NCI-H2171 (cell line): ENCODE data around the gene LPP.

Experiments used
- DNase-seq: peaks from one replicate; lab custom pipeline; 2025; lab: John Stamatoyannopoulos, UW

Gene LPP

GRCh38 chr3:188220097-188220788, 66.3 kb downstream of the LPP start:
- DNase-seq, result no peak

GRCh38 chr3:188220988-188221818, 67.2 kb downstream of the LPP start:
- DNase-seq, result no peak

- no peak for DNase-seq
Observed at GRCh38 chr3:188223936-188224335, 70.0 kb downstream of the LPP start.

GRCh38 chr3:188227442-188227841, 73.5 kb downstream of the LPP start:
- DNase-seq, result no peak

GRCh38 chr3:188229177-188229576, 75.2 kb downstream of the LPP start:
- DNase-seq, result no peak

DNA sequence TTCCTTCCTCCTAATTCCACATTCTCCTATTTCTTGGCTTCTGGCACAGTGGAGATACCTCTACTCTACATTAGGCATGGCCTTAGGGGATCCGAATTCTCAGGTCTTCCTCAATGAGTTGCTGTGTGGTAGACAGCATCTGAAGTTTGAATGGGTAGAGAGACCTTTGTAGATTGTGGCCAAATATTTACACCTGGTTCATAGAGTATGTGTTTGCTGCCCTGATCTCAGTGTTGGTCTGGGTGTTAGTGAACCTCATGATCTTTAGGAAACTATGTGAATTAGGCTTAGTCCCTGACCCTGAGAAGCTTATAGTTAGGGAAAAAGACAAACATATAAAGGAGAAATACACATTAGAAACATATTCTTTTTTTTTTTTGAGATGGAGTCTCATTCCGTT, 75.8 kb downstream of the LPP start:
- DNase-seq, result no peak

DNA sequence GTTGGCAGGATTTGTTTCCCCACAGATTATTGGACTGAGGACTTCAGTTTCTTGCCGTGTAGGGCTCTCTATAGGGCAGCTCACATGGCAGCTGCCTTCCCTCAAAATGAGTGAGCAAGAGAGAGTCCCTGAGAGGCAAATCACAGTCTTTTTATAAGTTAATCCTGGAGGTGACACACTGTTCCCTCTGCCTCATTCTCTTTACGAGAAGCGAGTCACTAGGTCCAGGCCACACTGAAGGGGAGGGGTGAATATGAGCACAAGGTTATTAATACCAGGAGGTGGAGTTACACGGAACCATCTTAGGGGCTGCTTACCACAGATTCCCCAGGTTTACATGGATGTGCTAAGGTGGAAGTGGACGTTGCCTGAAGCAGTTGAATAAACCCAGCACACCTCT, 77.0 kb downstream of the LPP start:
- no peak for DNase-seq

GRCh38 chr3:188231456-188231855, 77.5 kb downstream of the LPP start:
- DNase-seq, result no peak

- DNase-seq, result no peak
Observed at GRCh38 chr3:188232656-188233055, 78.7 kb downstream of the LPP start.

- DNase-seq, result no peak
Observed at GRCh38 chr3:188233320-188233719, 79.4 kb downstream of the LPP start.

DNA sequence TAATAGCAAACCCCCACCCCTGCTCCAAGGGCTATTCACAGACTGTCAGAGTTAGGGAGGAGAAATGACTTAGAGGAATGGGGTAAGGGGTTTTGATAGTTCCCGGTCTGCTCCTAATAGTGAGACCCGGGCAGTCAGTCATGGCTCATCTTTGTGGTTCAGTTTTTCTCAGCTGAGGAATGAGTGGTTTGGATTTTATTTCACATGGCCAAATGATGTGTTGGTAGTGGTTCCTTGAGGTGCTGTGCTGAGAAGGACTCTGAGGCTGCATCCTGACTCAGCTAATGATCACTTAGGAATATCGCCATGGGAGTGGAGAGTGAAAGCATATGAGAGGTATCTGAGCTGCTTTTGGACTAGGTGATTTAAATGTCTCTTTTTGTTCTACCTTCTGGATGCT, 80.2 kb downstream of the LPP start:
- DNase-seq, result no peak

DNA sequence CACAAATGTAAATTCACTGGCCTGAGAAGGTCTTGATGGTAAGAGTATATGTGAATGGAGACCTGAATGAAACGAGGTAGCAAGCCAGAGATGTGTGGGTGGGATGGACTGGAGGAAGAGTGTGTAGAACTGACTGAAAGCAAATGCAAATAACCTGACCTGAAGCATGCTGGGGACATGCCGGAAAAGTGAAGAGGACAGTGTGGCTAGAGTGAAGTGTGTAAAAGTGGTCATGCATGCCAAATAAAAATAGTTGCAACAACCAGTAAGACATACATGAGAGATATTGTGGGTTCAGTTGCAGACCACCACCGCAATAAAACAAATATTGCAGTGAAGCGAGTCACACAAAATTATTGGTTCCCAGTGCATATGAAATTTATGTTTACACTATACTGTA, 82.3 kb downstream of the LPP start:
- DNase-seq, result no peak

DNA sequence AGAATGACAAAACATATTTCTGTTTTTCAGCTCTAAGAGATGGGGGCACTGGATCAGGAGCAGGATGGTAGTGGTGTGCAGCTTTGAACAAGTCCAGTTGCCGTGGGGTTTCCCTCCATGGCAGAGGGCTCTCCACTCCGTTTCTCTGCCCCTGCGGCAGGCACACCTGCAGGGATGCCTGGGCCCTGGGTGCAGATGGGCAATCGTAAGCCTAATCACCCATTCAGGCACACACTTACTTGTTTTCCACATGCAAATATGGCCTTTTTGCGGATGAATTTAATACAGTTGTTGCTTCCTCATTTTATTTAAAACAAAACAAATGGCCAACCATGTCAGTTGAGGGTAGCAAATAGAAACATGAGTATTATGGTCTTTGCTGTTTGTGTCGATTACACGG, 85.1 kb downstream of the LPP start:
- no peak for DNase-seq

DNA sequence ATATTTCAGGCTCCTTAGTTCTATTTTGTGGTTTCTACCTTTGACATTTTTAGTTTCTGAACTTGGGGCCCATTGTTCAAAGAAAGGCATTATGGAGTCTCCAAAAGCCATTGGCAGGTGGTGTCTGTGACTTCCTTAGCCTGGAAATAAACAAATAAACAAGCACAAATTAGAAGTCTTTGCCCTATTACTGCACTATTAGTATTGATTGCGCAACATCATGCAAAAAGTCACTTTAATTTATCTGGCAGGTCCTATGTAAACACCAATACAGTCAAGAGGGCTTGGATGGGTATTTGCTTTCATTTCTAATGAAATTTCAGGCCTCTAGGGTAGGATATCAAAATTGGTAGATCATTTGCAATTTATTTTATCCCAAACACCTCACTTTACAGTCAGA, 85.6 kb downstream of the LPP start:
- DNase-seq, result no peak

- DNase-seq, result no peak
Observed at GRCh38 chr3:188240189-188240981, 86.4 kb downstream of the LPP start.

GRCh38 chr3:188241072-188241471, 87.1 kb downstream of the LPP start:
- DNase-seq, result no peak

- no peak for DNase-seq
Observed at GRCh38 chr3:188241883-188242282, 87.9 kb downstream of the LPP start.

- no peak for DNase-seq
Observed at GRCh38 chr3:188242436-188243123, 88.6 kb downstream of the LPP start.

DNA sequence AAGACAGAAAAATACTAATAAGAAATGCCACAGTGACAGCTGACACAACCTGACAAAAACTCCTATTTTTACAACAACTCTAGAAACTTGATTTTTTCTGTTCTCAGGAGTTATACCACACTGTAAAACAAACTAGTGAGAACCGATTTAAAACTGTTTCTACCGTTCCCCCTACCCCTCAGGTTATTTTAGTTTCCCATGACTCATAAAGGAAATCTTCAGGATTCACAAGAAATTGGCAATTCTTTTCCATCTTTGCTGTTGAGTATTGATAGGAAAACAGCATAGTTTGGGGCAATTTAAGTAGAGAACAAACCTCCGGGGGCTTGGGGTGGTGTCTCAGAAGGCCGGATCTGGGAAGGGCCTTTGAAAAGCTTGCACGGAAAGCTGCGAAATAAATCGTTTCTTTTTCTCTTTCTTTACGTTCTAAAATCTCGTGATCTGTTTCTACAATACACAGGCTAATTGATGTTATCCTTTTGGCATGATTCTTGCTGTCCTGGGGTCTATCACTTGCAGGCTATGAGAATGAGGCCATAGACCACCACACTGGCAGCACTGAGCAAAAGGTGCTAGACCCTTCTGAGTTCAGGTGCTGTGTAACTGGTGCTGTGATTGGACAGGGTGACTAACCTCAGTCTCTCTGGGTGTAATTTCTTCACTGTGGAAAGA, 89.3 kb downstream of the LPP start:
- DNase-seq, result no peak

- no peak for DNase-seq
Observed at GRCh38 chr3:188244395-188244861, 90.5 kb downstream of the LPP start.

- no peak for DNase-seq
Observed at GRCh38 chr3:188246905-188247304, 92.9 kb downstream of the LPP start.
